A172 (cell line): ENCODE results near the gene PLEKHD1. TPM values are rescaled to one million over a fixed set of nuclear protein-coding genes. Genes with fewer than 3 reads are reported as not detected.

ENCODE experiments used
- DNase-seq: peaks from one replicate; pipeline ENCODE4 v3.0.0-alpha.2; 2015; ENCODE audit warnings: low spot score
- total RNA-seq: library from RNA; depleted of rRNA; stranded (reverse); fragments of >200 nt; shearing (Covaris generic); gene quantifications from 2 replicates; pipeline ENCODE4 v1.2.3, GENCODE V29; 2014

PLEKHD1 gene
- total RNA-seq, 1 experiment from 2014 or later, result not detected

GRCh38 chr14:69518289-69519101, 34.0 kb downstream of the PLEKHD1 start:
- DNase-seq, result no peak

- DNase-seq, result no peak
These were observed 34.9 kb downstream of the PLEKHD1 start for GRCh38 chr14:69519204-69520100.

- DNase-seq, result no peak
These were observed 37.5 kb downstream of the PLEKHD1 start for GRCh38 chr14:69522026-69522425.

GRCh38 chr14:69525896-69526295, 41.4 kb downstream of the PLEKHD1 start:
- no peak for DNase-seq

- DNase-seq, result no peak
These were observed 43.1 kb downstream of the PLEKHD1 start for GRCh38 chr14:69527635-69528034.

GRCh38 chr14:69528143-69528542, 43.6 kb downstream of the PLEKHD1 start:
- no peak for DNase-seq

- DNase-seq, result no peak
These were observed 44.4 kb downstream of the PLEKHD1 start for GRCh38 chr14:69528930-69529329.

- no peak for DNase-seq
These were observed 45.0 kb downstream of the PLEKHD1 start for GRCh38 chr14:69529563-69529962.

GRCh38 chr14:69530095-69530494, 45.6 kb downstream of the PLEKHD1 start:
- no peak for DNase-seq

- no peak for DNase-seq
These were observed 46.6 kb downstream of the PLEKHD1 start for GRCh38 chr14:69531135-69531534.

- peak; percentile 10 for DNase-seq
These were observed 48.2 kb downstream of the PLEKHD1 start for GRCh38 chr14:69532561-69533340.

GRCh38 chr14:69535230-69535848, 50.8 kb downstream of the PLEKHD1 start:
- DNase-seq, result peak; percentile 19

GRCh38 chr14:69536971-69537370, 52.4 kb downstream of the PLEKHD1 start:
- no peak for DNase-seq

GRCh38 chr14:69537900-69538299, 53.4 kb downstream of the PLEKHD1 start:
- DNase-seq, result no peak

GRCh38 chr14:69538766-69539165, 54.2 kb downstream of the PLEKHD1 start:
- DNase-seq, result no peak

- no peak for DNase-seq
These were observed 55.3 kb downstream of the PLEKHD1 start for GRCh38 chr14:69539631-69540410.

- no peak for DNase-seq
These were observed 56.3 kb downstream of the PLEKHD1 start for GRCh38 chr14:69540654-69541335.

GRCh38 chr14:69542311-69542710, 57.8 kb downstream of the PLEKHD1 start:
- DNase-seq, result no peak

GRCh38 chr14:69543341-69544115, 59.0 kb downstream of the PLEKHD1 start:
- DNase-seq, result peak; percentile 89
